ENCODE data around the gene NTN5. TPM values are rescaled to one million over a fixed set of nuclear protein-coding genes. Genes with fewer than 3 reads are reported as not detected.

The NTN5 gene
- total and polyA plus RNA-seq, 11 donors, result 0.11 to 0.42 (median 0.16) TPM; not detected in 7

- intact Hi-C loops (cut with DNase I), result loop anchor here in 1 of 10 donors (2.0 to 5.0 kb wide), 2 partner anchors 19 to 335 kb away; partner anchors contain the start of genes RPL18 and SPHK2
- Histone ChIP-seq H3K36me3 (peaks cover 0 to 11% (median 1%) of the 10 kb centered on the region in 9 donors), H3K9me3 (no peaks in the 10 kb centered on the region), H3K27ac (peak overlapping the region; percentile 85 to 100 (median 96)), H3K4me3 (peak overlapping the region; percentile 19 to 93 (median 78)), H3K27me3 (no peaks in the 10 kb centered on the region), H3K4me1 (peaks cover 16 to 54% (median 36%) of the 10 kb centered on the region in 12 donors)
- TF ChIP-seq POLR2A (IDR thresholded peaks at IDR 0.05) (no peak), CTCF (IDR thresholded peaks at IDR 0.05) (no peak)
- WGBS, 4 donors, result 0 to 1% (median 1%) methylated on average over 10 to 38 of the region's 38 CpGs
- ATAC-seq (peak; percentile 78 to 87 (median 84)), DNase-seq (peak; percentile 100)
Observed at GRCh38 chr19:48637449-48637947, 35.3 kb downstream of the NTN5 start.

GRCh38 chr19:48636859-48637448 lies 35.9 kb downstream of the NTN5 start, which contains the start of gene DBP:
Gene DBP (minus strand): TSS chr19:48637379. CDS start chr19:48636994, 385 bp downstream.
- 0 to 3% (median 0%) methylated on average over 8 to 40 of the region's 40 CpGs for WGBS, 4 donors

DNA sequence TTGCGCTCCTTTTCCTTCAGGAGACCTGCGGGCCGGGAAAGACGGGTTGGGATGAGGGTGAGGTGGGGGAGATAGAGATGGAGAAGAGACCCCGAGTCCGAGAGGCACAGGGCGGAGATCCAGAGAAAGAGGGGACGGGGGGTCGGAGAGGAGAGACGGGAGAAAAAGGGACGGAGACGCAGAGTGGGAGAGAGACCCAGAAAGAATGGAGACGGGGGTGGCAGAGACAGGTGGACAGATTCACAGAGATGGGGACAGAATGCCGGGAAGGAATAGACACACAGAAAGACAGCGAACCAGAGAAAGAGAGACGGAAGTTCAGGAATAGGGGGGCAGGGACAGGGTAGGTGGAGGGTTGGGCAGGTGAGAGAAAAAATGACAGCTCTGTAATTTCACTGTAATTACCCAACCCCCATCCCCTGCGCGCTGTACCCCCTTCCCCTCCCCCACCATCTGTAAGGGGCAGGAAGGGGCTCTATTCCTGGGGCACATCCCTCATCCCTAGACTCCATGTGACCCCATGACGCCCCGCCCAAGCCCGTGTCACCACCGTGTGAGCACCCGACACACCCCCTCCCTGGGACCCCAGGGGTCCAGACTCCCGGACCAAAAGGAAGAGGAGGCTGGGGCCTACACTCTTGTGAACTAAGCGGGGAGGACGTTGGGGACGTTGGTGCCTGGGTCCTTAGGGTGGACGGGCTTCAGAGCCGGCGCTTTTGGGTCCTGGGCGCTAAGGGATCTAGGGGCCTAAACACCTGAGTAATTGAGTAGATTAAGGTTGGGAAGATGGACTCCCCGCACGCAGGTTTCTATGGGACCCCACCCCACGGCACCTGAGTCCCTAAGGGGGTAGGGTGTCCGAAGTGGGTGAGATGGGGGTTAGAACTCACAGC lies 36.6 kb downstream of the NTN5 start:
- H3K27me3 ChIP-seq, result no peaks in the 10 kb centered on the region
- ATAC-seq (no peak), DNase-seq (peak in 3 of 5 donors; percentile 69 to 79 (median 72))
- no peak for TF ChIP-seq CTCF (IDR thresholded peaks at IDR 0.05)
- no peak for TF ChIP-seq POLR2A (IDR thresholded peaks at IDR 0.05)
- peaks cover 0 to 24% (median 3%) of the 10 kb centered on the region in 9 donors for H3K36me3 ChIP-seq
- WGBS, 4 donors, result 1 to 3% (median 2%) methylated on average over 30 to 35 of the region's 35 CpGs
- H3K4me3 ChIP-seq, result peak overlapping the region; percentile 19 to 93 (median 78)
- H3K27ac ChIP-seq, result peak overlapping the region; percentile 48 to 100 (median 96)
- peaks cover 16 to 64% (median 46%) of the 10 kb centered on the region in 12 donors for H3K4me1 ChIP-seq
- intact Hi-C loops (cut with DNase I), result loop anchor here in 1 of 10 donors (2.0 to 5.0 kb wide), 2 partner anchors 17 to 336 kb away; partner anchors contain the start of genes RPL18 and SPHK2
- no peaks in the 10 kb centered on the region for H3K9me3 ChIP-seq

More at GRCh38 chr19:48636859-48637448, 35.9 kb downstream of the NTN5 start, which contains the start of gene DBP:
- H3K9me3 ChIP-seq, result no peaks in the 10 kb centered on the region
- H3K4me1 ChIP-seq, result peaks cover 16 to 57% (median 41%) of the 10 kb centered on the region in 12 donors
- no peaks in the 10 kb centered on the region for H3K27me3 ChIP-seq
- H3K4me3 ChIP-seq, result peak within 1 kb of the TSS; percentile 19 to 93 (median 78)
- peaks cover 0 to 17% (median 3%) of the 10 kb centered on the region in 9 donors for H3K36me3 ChIP-seq
- intact Hi-C loops (cut with DNase I), result loop anchor here in 1 of 10 donors (2.0 to 5.0 kb wide), 2 partner anchors 18 to 335 kb away; partner anchors contain the start of genes RPL18 and SPHK2
- DNase-seq, result peak in 3 of 5 donors; percentile 50 to 75 (median 73)
- H3K27ac ChIP-seq, result peak within 1 kb of the TSS; percentile 85 to 100 (median 96)
- peak in 3 of 4 donors; percentile 1 to 6 (median 3) for ATAC-seq
- TF ChIP-seq POLR2A (IDR thresholded peaks at IDR 0.05) (no peak), CTCF (IDR thresholded peaks at IDR 0.05) (peak in 5 of 12 donors; percentile 8 to 31 (median 24))

All from heart left ventricle (tissue), 16 donors.